Stimulated activated CD4-positive, alpha-beta T cell treated with anti-CD3 and anti-CD28 coated beads, TNF-alpha, amount 100 ng/mL, for 24 hours (primary cell): ENCODE data around the gene UGT1A5.
"Not testable (repeated sequence)": the region's sequence is repeated elsewhere in the genome, so short reads cannot be mapped to it uniquely, and the experiment has no call there.

Experiments used
- DNase-seq, 3 experiments: peaks; one replicate each; pipeline ENCODE4 v3.0.0-alpha.2; 2020; ENCODE audit warnings: low read depth in 3 of 3

The UGT1A5 gene

GRCh38 chr2:233693963-233694362, 18.7 kb upstream of the UGT1A5 start:
- no peak for DNase-seq

- no peak for DNase-seq
These were observed 14.0 kb upstream of the UGT1A5 start for GRCh38 chr2:233698740-233699139.

GRCh38 chr2:233699424-233700027, 13.2 kb upstream of the UGT1A5 start:
- DNase-seq: no peak

- no peak for DNase-seq
These were observed 12.6 kb upstream of the UGT1A5 start for GRCh38 chr2:233700028-233700635.

GRCh38 chr2:233700842-233701241, 11.9 kb upstream of the UGT1A5 start:
- DNase-seq: not testable (repeated sequence)

GRCh38 chr2:233702238-233702637, 10.5 kb upstream of the UGT1A5 start:
- no peak for DNase-seq

- no peak for DNase-seq
These were observed 6.7 kb upstream of the UGT1A5 start for GRCh38 chr2:233705911-233706506.

GRCh38 chr2:233706720-233707119, 6.0 kb upstream of the UGT1A5 start:
- no peak for DNase-seq

GRCh38 chr2:233707940-233708644, 4.6 kb upstream of the UGT1A5 start:
- DNase-seq: no peak

- DNase-seq: no peak
These were observed 3.8 kb upstream of the UGT1A5 start for GRCh38 chr2:233708942-233709341.

GRCh38 chr2:233711312-233712008, 1.2 kb upstream of the UGT1A5 start:
- DNase-seq: peak; percentile 38 to 68 (median 47)

- DNase-seq: no peak
These were observed 532 bp downstream of the UGT1A5 start for GRCh38 chr2:233713262-233713615.

GRCh38 chr2:233714121-233714520, 1.4 kb downstream of the UGT1A5 start:
- no peak for DNase-seq

- no peak for DNase-seq
These were observed 5.8 kb downstream of the UGT1A5 start, which contains the start of gene UGT1A4 for GRCh38 chr2:233718552-233718951. UGT1A4 (plus strand) TSS chr2:233718736; CDS start chr2:233718821, 85 bp downstream.

GRCh38 chr2:233728723-233729301, 16.1 kb downstream of the UGT1A5 start, which contains the start of gene UGT1A3:
UGT1A3 (plus strand) TSS chr2:233729042; CDS start chr2:233729127, 85 bp downstream.
- no peak for DNase-seq

- DNase-seq: not testable (repeated sequence)
These were observed 24.4 kb downstream of the UGT1A5 start for GRCh38 chr2:233736868-233737653.

GRCh38 chr2:233740870-233741269, 28.2 kb downstream of the UGT1A5 start:
- DNase-seq: no peak

GRCh38 chr2:233743464-233744259, 31.0 kb downstream of the UGT1A5 start:
- no peak for DNase-seq

GRCh38 chr2:233745073-233745755, 32.5 kb downstream of the UGT1A5 start:
- no peak for DNase-seq
